Midbrain (tissue), 1 donor: ENCODE results near the gene GNG7.
A peak's percentile ranks its signal among the peaks of the same experiment; 100 is the strongest.
"Not testable (repeated sequence)": the region's sequence is repeated elsewhere in the genome, so short reads cannot be mapped to it uniquely, and the experiment has no call there.

Source experiments
- DNase-seq: peaks from one replicate; lab custom pipeline; 2025; lab: John Stamatoyannopoulos, UW

GNG7 gene

GRCh38 chr19:2713170-2713569 is 10.7 kb upstream of the GNG7 start:
- not testable (repeated sequence) for DNase-seq

- DNase-seq, result no peak
Observed at GRCh38 chr19:2711875-2712205, 9.3 kb upstream of the GNG7 start.

GRCh38 chr19:2711172-2711874 is 8.8 kb upstream of the GNG7 start:
- no peak for DNase-seq

GRCh38 chr19:2706251-2706650 is 3.8 kb upstream of the GNG7 start:
- no peak for DNase-seq

- DNase-seq, result no peak
Observed at GRCh38 chr19:2703691-2704216, 1.3 kb upstream of the GNG7 start.

- no peak for DNase-seq
Observed at GRCh38 chr19:2703077-2703437, 563 bp upstream of the GNG7 start.

GRCh38 chr19:2701361-2702169 is 929 bp downstream of the GNG7 start:
- no peak for DNase-seq

GRCh38 chr19:2700660-2701360 is 1.7 kb downstream of the GNG7 start:
- no peak for DNase-seq

- DNase-seq, result no peak
Observed at GRCh38 chr19:2699413-2700140, 2.9 kb downstream of the GNG7 start.

- no peak for DNase-seq
Observed at GRCh38 chr19:2694196-2694595, 8.3 kb downstream of the GNG7 start.

- DNase-seq, result no peak
Observed at GRCh38 chr19:2693492-2694160, 8.9 kb downstream of the GNG7 start.

GRCh38 chr19:2691951-2692350 is 10.5 kb downstream of the GNG7 start:
- peak; percentile 84 for DNase-seq

- no peak for DNase-seq
Observed at GRCh38 chr19:2690856-2691255, 11.6 kb downstream of the GNG7 start.

- DNase-seq, result no peak
Observed at GRCh38 chr19:2686360-2686759, 16.1 kb downstream of the GNG7 start.

GRCh38 chr19:2685204-2685704 is 17.2 kb downstream of the GNG7 start:
- DNase-seq, result no peak

- DNase-seq, result no peak
Observed at GRCh38 chr19:2683430-2684003, 19.0 kb downstream of the GNG7 start.

- no peak for DNase-seq
Observed at GRCh38 chr19:2680808-2681207, 21.7 kb downstream of the GNG7 start.

GRCh38 chr19:2679439-2679838 is 23.1 kb downstream of the GNG7 start:
- DNase-seq, result no peak

GRCh38 chr19:2678948-2679347 is 23.5 kb downstream of the GNG7 start:
- DNase-seq, result not testable (repeated sequence)

- no peak for DNase-seq
Observed at GRCh38 chr19:2678044-2678671, 24.3 kb downstream of the GNG7 start.

GRCh38 chr19:2676823-2677222 is 25.7 kb downstream of the GNG7 start:
- DNase-seq, result no peak
